GM12892 (cell line): Measurements from ENCODE around the gene PLCL1.

ENCODE experiments used
- POLR2AphosphoS5 ChIP-seq: IDR thresholded peaks from 2 replicates; pipeline ENCODE4 v1.6.1; 2011; ENCODE audit warnings: low read depth, low read length, control low read depth
- TAF1 ChIP-seq: IDR thresholded peaks from 2 replicates; pipeline ENCODE4 v1.6.1; 2011; ENCODE audit warnings: low read depth, mild to moderate bottlenecking, control low read depth, low read length, borderline replicate concordance

- TF ChIP-seq TAF1 (no peak), POLR2AphosphoS5 (no peak)
Measured at GRCh38 chr2:197809064-197809463, 4.7 kb downstream of the PLCL1 start.
